GM18873 (cell line): ENCODE measurements around the gene TMEM192.
"Not testable (repeated sequence)": the region's sequence is repeated elsewhere in the genome, so short reads cannot be mapped to it uniquely, and the experiment has no call there.

ENCODE experiments used
- ATAC-seq: cut with Tn5 transposase; IDR thresholded peaks from one replicate; pipeline ENCODE4 v1.9.1; 2021; ENCODE audit warnings: mild to moderate bottlenecking, moderate library complexity, moderate number of reproducible peaks; ENCODE audit not compliant: unreplicated experiment, low FRiP score

The TMEM192 gene

DNA sequence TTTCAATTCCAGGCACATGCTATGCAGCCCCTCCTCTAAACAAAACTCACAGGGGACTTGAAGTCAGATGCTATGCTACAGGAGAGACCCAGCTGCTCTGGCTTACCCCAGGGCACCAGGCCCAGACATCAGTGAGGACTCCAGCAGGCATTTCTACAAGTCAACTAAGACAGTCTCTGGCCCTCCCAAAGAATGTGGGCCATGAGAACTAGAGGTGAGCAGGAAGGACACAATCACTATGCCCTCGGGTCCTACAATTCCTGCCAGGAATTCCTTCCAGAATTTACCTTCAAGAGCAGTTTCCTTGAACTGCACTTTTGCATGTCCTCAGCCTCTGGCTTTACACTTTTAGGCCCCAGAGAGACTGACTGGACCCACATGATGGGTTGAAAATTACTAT is 17.4 kb downstream of the TMEM192 start:
- ATAC-seq, result no peak

GRCh38 chr4:165094873-165095272 is 17.8 kb downstream of the TMEM192 start:
- ATAC-seq, result no peak

- ATAC-seq, result not testable (repeated sequence)
These were observed 20.5 kb downstream of the TMEM192 start for GRCh38 chr4:165092187-165092586.

GRCh38 chr4:165088366-165088765 is 24.3 kb downstream of the TMEM192 start:
- ATAC-seq, result no peak

GRCh38 chr4:165085946-165086345 is 26.7 kb downstream of the TMEM192 start:
- ATAC-seq, result no peak

DNA sequence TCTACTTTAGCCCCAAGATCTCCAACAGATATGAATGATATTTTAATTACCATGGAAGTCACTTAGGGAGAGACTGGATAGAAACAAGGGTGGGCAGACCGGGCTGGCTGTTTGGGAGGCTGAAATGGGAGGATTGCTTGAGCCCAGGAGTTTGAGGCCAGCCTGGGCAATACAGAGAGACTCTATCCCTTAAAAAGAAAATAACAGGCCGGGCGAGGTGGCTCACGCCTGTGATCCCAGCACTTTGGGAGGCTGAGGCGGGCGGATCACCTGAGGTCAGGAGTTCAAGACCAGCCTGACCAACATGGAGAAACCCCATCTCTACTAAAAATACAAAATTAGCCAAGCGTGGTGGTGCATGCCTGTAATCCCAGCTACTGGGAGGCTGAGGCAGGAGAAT is 27.9 kb downstream of the TMEM192 start:
- ATAC-seq, result not testable (repeated sequence)

DNA sequence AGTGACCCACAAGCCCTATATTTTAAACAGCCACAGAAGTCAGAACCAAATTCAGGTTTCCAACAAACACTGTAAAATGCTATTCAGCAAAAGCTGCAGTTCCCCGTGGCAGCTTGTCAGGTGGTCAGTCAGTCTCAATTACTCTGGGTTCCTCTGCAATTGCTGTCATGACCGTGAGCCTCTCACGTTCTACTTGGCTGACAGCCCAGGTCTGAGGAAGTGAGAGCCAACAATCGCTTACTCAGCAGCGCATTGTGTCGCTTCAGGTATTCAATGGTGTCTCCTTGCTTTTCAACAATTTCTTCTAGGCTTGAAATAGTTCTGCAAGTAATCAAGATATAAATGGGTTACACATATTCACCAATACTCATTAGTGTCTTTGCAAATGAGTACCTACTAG is 33.2 kb downstream of the TMEM192 start:
- no peak for ATAC-seq

DNA sequence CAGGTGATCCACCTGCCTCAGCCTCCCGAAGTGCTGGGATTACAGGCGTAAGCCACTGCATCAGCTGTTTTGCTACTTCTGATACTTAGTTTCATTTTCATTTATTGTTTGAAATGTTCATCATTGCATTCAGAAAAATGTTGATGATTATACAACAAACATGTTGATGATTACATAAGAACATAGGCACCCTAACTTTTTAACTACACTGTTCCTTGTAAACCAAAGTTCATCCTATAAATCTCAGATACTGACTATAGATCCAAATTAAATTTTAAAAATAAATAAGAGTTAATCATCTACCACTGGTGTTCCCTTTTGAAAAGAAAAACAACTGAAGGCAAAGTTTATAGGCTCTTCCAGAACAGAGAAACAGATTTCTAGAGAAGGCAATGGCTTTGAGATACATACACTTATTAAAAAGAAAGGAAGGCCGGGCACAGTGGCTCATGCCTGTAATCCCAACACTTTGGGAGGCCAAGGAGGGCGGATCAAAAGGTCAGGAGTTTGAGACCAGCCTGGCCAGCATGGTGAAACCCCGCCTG is 35.6 kb downstream of the TMEM192 start:
- no peak for ATAC-seq

DNA sequence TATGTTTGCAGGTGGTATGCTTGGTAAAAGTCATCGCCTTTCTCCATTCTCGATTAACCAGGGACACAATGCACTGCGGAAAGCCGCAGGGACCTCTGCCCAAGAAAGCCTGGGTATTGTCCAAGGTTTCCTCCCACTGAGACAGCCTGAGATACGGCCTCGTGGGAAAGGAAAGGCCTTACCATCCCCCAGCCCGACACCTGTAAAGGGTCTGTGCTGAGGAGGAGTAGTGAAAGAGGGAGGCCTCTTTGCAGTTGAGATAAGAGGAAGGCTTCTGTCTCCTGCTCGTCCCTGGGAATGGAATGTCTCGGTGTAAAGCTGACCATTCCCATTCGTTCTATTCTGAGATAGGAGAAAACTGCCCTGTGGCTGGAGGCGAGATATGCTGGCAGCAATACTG is 39.3 kb downstream of the TMEM192 start:
- not testable (repeated sequence) for ATAC-seq

DNA sequence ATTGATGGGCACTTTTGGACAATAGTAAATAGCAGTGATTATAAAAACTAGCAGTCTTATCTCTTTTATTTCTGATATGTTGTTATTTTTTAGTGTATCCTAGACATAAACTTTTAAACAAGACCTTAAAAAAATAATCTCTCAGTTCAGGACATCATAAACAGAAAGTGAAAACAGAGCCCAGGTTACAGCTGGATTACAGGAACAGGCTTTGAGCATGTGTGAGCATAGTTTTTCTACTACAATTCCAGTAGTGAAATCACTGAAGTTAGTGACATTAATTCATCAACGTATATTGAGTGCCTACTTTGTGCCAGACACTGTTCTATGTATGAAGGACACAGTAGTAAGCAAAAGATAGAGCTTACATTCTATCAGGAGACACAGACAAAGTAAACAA is 42.1 kb downstream of the TMEM192 start:
- no peak for ATAC-seq

- no peak for ATAC-seq
These were observed 51.7 kb downstream of the TMEM192 start for GRCh38 chr4:165060938-165061337.

DNA sequence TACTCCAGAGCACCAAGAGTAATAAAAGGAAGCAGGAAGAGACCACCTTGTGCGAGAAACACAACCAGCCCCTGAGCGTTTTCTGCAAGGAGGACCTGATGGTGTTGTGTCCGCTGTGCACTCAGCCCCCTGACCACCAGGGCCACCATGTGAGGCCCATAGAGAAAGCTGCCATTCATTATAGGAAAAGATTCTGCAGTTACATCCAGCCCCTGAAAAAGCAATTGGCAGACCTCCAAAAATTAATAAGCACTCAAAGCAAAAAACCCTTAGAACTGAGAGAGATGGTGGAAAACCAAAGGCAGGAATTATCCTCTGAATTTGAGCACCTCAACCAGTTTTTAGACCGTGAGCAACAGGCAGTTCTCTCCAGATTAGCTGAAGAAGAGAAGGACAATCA is 53.3 kb downstream of the TMEM192 start:
- ATAC-seq, result no peak

- ATAC-seq, result no peak
These were observed 54.0 kb downstream of the TMEM192 start for GRCh38 chr4:165058666-165059065.

GRCh38 chr4:165055601-165056000 is 57.1 kb downstream of the TMEM192 start:
- ATAC-seq, result no peak

DNA sequence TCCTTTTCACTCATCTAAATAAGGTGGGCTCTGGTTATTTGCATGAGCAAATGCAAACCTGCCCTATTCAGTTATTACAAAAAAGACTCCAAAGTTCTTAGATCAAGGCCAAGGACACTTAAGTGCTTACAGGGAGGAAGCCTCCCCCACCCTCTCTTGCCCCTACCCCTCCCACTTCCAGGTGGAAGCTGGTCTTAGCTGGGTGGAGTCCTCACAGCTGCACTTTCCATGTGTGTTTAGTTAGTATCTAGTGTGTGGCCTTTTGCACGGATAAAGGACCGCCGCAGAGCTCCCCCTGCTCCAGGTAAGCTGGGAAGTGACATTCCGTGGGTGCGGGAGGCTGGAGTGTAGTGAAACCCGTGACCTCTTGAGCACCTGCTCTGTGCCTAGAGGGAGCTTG is 59.0 kb downstream of the TMEM192 start, which contains the start of gene TRIM75:
TSS of gene TRIM75 (plus strand) at position 222 of the 400 bp plus-strand sequence. CDS start 5,282 bp downstream, outside the sequence.
- no peak for ATAC-seq

DNA sequence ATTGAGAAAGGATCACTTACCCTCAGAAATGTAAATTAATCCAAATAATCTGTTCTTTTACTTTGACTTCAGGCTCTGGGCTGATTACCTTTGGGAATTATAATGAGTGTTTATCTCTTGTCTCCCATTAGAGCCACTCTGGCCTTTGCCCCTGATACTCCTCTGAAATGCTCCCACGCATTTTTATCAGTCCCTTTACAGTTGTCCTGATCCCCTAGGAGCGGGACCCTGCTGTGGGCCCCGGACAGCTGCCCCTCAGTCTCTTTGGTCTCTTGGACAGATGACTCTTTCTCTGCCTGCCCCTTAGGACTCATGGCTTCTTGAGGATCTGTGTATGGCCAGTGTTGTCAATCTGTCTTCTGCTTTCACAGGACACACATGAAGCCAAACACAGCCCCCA is 60.0 kb downstream of the TMEM192 start:
- ATAC-seq, result no peak

DNA sequence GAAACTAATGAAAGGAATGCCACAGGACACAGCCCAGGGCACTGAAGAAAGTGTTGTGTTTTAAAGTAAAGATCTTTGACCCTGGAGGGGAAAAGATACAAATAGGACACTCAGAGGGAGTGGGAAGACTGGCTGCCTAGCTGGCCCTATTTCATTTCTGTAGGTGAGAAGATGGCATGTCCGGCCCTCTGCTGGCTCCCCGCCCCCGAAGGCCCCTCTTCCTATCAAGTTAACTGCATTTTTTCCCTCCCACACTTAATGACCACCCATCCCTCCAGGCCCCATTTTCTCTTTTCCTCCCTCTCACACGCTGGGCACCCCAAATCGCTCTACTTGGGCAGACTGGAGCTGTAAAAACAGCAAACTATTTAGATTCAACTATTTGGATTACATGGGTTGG is 64.5 kb downstream of the TMEM192 start:
- ATAC-seq, result no peak

- ATAC-seq, result no peak
These were observed 81.0 kb downstream of the TMEM192 start, which contains the start of gene TRIM60 for GRCh38 chr4:165031436-165032211. Gene TRIM60, plus strand, starts transcription at chr4:165031999. Its CDS starts 8,074 bp downstream, at chr4:165040073.

- no peak for ATAC-seq
These were observed 84.8 kb downstream of the TMEM192 start for GRCh38 chr4:165027762-165028402.

GRCh38 chr4:165025782-165026181 is 86.9 kb downstream of the TMEM192 start:
- not testable (repeated sequence) for ATAC-seq
